IMR-90 (cell line): Measurements from ENCODE around the gene BTBD2.

Experiments
- BHLHE40 ChIP-seq: fragments of 150-350 bp; IDR thresholded peaks from 2 replicates; pipeline ENCODE4 v1.6.1; 2016; ENCODE audit warnings: mild to moderate bottlenecking, low read depth, low read length
- CEBPB ChIP-seq: IDR thresholded peaks from 2 replicates; pipeline ENCODE4 v1.6.1; 2012; ENCODE audit warnings: low read depth, low read length, improper control_type of control experiment
- CTCF ChIP-seq: conservative IDR thresholded peaks from 2 replicates; pipeline ENCODE4 v1.5.1; 2012; ENCODE audit warnings: mild to moderate bottlenecking, low read depth, low read length, improper control_type of control experiment
- ELK1 ChIP-seq: fragments of 150-350 bp; IDR thresholded peaks from 2 replicates; pipeline ENCODE4 v1.6.1; 2016; ENCODE audit warnings: low read depth, mild to moderate bottlenecking, low read length, moderate library complexity, borderline replicate concordance
- MAZ ChIP-seq: IDR thresholded peaks from 2 replicates; pipeline ENCODE4 v1.6.1; 2012; ENCODE audit warnings: low read depth, mild to moderate bottlenecking, low read length, improper control_type of control experiment, moderate library complexity, borderline replicate concordance
- MXI1 ChIP-seq: IDR thresholded peaks from 2 replicates; pipeline ENCODE4 v1.6.1; 2012; ENCODE audit warnings: low read depth, mild to moderate bottlenecking, low read length, moderate library complexity, borderline replicate concordance
- POLR2A ChIP-seq: IDR thresholded peaks from 2 replicates; pipeline ENCODE4 v1.6.1; 2012; ENCODE audit warnings: mild to moderate bottlenecking, low read depth, low read length
- RAD21 ChIP-seq: IDR thresholded peaks from 2 replicates; pipeline ENCODE4 v1.6.1; 2012; ENCODE audit warnings: low read length, improper control_type of control experiment
- RFX5 ChIP-seq: IDR thresholded peaks from 2 replicates; pipeline ENCODE4 v1.8.0; 2012; ENCODE audit warnings: low read depth, mild to moderate bottlenecking, low read length, moderate library complexity
- SMC3 ChIP-seq: fragments of 150-350 bp; IDR thresholded peaks from 2 replicates; pipeline ENCODE4 v1.6.1; 2016; ENCODE audit warnings: low read depth, mild to moderate bottlenecking, antibody characterized with exemption, low read length, moderate library complexity
- USF2 ChIP-seq: fragments of 150-350 bp; IDR thresholded peaks from 2 replicates; pipeline ENCODE4 v1.6.1; 2017; ENCODE audit warnings: mild to moderate bottlenecking, antibody characterized with exemption, low read length, low read depth

- TF ChIP-seq CTCF = no peak
- no peak for TF ChIP-seq USF2
- TF ChIP-seq RFX5 = no peak
- TF ChIP-seq POLR2A = no peak
- TF ChIP-seq ELK1 = no peak
- no peak for TF ChIP-seq RAD21
- no peak for TF ChIP-seq CEBPB
- no peak for TF ChIP-seq MAZ
- TF ChIP-seq MXI1 = no peak
- TF ChIP-seq SMC3 = no peak
- no peak for TF ChIP-seq BHLHE40
Measured at GRCh38 chr19:1984357-1984756, 31.2 kb downstream of the BTBD2 start.
